Measurements from ENCODE around the gene TESPA1. TPM values are rescaled to one million over a fixed set of nuclear protein-coding genes. Genes with fewer than 3 reads are reported as not detected.
"Not testable (repeated sequence)": the region's sequence is repeated elsewhere in the genome, so short reads cannot be mapped to it uniquely, and the experiment has no call there.

The TESPA1 gene
- total RNA-seq, 1 experiment from 2014 or later, result not detected

DNA sequence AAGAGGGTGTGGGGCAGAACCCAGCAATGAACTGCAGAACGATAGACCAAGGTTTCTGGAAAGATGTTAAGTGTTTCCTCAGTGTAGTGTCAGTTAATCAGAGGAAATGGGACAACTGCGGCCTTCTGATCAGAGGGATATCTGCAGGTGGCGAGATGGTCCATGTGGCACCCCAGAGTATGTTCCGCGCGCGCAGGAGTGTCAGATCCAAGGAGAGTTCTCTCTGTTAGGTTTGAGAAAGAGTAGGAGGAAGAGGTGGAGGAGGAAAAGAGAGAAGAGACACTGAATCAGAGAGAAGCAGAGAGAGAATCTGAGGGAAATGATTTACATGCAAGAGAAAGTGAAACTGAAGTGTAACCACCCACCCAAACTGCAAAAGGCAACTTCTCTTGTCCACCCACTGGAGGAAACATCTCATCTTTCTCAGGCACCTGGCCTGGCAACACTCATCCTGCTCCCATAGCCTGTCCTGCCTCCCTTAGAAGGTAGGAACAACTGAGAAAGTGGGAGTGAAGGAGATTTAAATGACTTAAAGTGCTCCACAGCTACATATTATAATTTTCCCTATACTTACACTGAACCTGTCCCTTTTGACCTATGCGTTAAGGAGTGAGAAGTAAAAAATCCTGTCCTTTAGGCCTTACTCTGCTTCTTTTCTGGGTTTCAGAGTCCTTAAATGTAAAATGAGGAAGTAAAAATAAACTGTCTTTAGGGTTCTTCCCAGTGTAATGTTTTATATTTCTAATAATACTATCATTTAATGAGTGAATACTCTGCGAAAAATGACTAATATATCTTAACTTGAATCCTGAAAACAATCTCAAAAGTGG, 6.8 kb upstream of the TESPA1 start:
- Histone ChIP-seq H3K36me3 (no peaks in the 10 kb centered on the region), H3K9me3 (no peaks in the 10 kb centered on the region), H3K4me3 (no peak overlapping the region), H3K27me3 (no peaks in the 10 kb centered on the region)
- no peak for DNase-seq

DNA sequence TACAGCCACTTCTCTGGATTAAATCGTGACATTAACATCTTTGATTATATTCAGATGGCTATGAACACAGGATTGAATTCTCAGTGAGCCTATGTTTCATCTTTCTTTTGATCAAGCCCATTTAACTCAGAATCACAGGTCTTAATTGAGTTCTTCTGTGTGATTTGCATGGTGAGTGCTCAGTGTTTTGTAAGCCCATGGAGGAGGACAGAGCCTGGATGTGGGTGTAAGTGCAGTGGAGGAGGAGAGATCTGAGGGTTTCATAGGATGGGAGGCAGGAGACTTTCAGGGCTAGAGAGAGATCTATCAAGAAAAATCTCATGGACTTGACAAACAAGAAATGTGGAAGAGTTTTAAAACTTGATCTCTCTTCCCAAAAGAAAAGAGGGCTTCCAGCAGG, 5.3 kb upstream of the TESPA1 start:
- Histone ChIP-seq H3K4me3 (no peak overlapping the region), H3K36me3 (no peaks in the 10 kb centered on the region), H3K27me3 (no peaks in the 10 kb centered on the region), H3K9me3 (no peaks in the 10 kb centered on the region)
- DNase-seq, result no peak

DNA sequence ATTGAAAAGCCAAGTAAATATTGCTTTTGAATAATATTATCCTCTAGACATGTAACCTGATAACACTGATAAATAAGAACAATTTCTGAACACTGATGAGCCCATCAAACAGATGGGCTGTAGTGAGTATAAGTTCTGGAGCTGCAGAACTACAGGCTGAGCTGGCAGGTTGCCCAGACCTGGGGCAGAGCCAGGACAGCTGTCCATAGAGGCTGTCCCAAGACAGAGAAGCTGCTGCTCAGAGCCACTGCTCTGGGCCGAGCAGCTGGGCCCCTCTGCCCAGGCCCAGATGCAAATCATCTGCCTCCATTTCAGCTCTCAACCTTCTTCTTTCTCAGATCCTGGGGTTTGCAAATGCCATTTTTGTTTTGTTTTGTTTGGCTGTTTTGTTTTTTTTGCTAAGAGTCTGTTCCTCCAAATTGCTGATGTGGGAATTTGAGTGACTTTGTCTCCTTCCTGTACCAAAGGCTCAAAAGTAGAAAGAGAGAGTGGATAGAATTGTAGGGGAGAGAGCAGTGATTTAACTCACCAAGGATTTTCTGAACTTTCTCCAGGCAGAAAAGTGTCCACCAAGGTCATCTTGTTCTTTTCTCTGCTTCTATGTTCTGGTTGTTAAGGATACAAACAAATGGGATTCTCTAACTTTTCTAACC, 4.0 kb upstream of the TESPA1 start:
- Histone ChIP-seq H3K36me3 (no peaks in the 10 kb centered on the region), H3K27me3 (no peaks in the 10 kb centered on the region), H3K9me3 (no peaks in the 10 kb centered on the region), H3K4me3 (no peak overlapping the region)
- peak; percentile 41 for DNase-seq

DNA sequence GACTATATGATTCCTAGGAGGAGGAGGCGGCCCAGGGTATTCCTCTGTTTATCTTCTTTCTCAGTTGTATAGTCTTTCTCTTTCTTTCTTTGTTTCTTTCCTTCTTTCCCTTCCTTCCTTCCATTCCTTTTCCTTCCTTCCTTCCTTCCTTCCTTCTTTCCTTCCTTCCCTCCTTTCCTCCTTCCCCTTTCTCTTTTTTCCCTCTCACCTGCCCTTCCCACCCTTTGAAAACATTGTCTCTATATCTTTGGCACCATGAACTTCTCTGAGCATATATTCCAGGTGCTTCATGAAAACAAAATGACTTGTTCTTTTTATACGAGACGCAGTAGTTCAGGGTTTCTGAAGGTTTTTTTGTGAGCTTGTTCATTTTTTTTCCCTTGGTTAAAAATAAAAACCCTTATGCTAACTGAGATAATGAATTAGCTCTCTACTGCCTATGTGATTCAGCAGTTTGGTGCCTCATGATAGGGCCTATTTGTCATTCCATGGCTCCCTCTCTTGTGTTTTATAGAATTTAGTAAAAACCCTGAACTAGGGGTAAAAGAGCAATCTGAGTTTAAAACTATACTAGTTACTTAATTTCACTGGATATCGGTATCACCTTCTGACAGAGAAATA, 3.2 kb upstream of the TESPA1 start:
- H3K27me3 ChIP-seq, result no peaks in the 10 kb centered on the region
- no peaks in the 10 kb centered on the region for H3K9me3 ChIP-seq
- no peaks in the 10 kb centered on the region for H3K36me3 ChIP-seq
- H3K4me3 ChIP-seq, result no peak overlapping the region
- no peak for DNase-seq

DNA sequence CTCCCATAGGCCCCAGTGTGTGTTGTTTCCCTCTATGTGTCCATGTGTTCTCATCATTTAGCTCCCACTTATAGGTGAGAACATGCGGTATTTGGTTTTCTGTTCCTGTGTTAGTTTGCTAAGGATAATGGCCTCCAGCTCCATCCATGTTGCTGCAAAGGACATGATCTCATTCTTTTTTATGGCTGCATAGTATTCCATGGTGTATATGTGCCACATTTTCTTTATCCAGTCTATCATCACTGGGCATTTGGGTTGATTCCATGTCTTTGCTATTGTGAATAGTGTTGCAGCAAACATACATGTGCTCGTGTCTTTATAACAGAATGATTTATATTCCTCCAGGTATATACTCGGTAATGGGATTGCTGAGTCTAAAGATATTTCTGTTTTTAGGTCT, 2.2 kb upstream of the TESPA1 start:
- not testable (repeated sequence) for H3K36me3 ChIP-seq, H3K9me3 ChIP-seq, DNase-seq, H3K4me3 ChIP-seq, H3K27me3 ChIP-seq

DNA sequence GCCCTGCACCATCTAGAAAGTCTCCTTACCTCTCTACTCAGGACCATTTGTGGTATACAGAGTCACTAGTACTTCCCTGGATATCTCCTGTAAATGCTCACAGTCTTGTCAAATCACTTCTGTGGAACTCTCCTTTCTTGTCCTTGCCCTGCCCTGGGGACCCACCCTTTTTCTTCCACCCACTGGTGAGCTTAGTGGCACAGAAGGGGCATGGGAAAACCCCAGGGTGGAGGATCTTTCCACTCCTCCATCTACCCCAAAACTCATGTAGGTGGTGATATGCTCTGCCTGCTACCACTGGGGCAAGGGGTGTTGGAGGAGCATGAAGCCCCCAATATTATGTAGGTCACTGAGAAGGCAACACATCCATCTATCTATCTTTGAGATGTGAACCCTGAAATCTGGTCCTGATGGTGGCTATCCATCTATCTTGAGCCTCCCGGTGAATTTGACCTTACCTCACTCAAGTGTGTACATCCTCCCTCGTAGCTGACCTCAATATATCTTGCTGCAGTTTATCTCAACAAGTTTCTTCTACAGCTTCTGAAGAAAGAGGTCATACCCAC, 943 bp downstream of the TESPA1 start:
- no peaks in the 10 kb centered on the region for H3K36me3 ChIP-seq
- no peaks in the 10 kb centered on the region for H3K9me3 ChIP-seq
- H3K27me3 ChIP-seq, result no peaks in the 10 kb centered on the region
- H3K4me3 ChIP-seq, result no peak overlapping the region
- no peak for DNase-seq

DNA sequence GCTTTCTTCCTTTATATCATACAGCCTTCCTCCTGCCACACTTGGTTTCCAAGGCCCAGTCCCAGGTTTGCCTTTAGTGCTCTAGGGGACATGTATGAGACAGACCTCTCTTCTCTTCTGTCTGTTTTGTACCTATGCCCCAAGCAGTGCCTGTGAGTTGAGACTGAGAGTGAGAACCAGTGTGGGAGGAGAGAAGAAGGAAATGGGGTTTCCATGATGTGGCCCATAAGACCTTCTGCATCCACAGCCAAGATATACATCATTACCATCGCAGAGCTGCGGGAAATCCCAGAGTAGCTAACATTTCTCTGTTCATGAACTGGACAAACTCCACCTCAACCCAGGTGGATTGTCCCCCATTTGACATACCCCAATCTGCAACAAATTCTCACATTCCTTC, 2.8 kb downstream of the TESPA1 start:
- DNase-seq, result no peak

DNA sequence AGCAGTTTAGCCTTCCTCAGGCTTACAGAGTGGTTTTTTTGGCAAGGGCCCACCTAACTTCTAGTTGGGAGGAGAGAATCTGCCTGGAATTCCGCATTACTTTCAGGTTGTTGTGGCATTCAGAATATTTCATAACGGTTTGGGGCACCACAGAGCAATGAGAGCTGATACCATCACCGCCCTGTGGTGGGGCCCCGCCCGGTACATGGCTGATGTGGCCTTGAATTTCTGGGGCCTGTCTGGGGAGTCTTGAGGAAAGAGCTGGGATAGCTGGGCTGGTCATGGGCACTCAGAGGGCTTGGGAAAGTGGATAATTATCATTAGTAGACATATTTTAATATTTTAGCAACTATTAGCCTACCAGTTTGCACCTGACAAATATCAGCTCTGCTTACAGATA, 4.2 kb downstream of the TESPA1 start:
- H3K9me3 ChIP-seq, result no peaks in the 10 kb centered on the region
- H3K4me3 ChIP-seq, result no peak overlapping the region
- no peaks in the 10 kb centered on the region for H3K27me3 ChIP-seq
- no peaks in the 10 kb centered on the region for H3K36me3 ChIP-seq
- no peak for DNase-seq

More for the DNA sequence above, 2.8 kb downstream of the TESPA1 start:
- Histone ChIP-seq H3K36me3 (no peaks in the 10 kb centered on the region), H3K27me3 (no peaks in the 10 kb centered on the region), H3K9me3 (no peaks in the 10 kb centered on the region), H3K4me3 (no peak overlapping the region)

DNA sequence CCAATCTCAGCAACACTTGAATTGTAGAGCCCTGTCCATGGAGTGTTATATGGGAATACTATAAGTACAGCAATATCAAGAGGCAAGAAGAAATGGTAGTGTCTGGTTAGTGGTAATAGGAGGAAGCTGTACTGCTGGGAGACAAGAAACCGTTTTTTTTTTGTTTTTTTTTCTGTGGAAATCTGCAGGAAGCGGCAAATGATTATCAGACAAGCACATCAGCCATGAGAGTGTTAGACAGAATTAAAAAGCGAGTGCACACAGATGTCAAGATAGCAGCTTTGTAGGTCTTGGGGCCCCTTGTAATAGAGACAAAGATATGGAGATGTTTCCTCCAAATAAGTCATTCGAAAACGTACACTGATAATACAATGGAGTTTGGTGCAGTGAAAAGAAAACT, 6.7 kb downstream of the TESPA1 start:
- Histone ChIP-seq H3K36me3 (no peaks in the 10 kb centered on the region), H3K27me3 (no peaks in the 10 kb centered on the region), H3K9me3 (no peaks in the 10 kb centered on the region), H3K4me3 (no peak overlapping the region)
- DNase-seq, result no peak

DNA sequence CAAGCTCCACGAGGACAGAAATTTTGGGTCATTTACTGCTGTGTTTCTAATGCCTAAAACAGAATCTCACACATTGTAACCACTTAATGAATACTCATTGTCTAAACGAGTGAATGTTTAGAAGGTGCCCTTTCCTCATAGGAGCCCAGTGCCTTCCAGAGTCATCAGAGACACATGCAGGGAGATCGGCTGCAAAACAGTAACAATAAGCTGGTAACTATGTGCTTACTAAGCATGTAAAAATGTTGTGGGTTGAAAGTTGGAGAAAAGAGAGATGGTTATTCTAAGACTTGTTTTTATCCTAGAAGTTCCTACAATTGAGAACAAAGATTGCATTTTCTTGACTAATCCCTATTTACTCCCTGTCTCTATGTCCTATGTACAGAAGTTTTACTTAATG, 7.4 kb downstream of the TESPA1 start:
- Histone ChIP-seq H3K36me3 (no peaks in the 10 kb centered on the region), H3K4me3 (no peak overlapping the region), H3K27me3 (no peaks in the 10 kb centered on the region), H3K9me3 (no peaks in the 10 kb centered on the region)
- DNase-seq, result peak; percentile 21

DNA sequence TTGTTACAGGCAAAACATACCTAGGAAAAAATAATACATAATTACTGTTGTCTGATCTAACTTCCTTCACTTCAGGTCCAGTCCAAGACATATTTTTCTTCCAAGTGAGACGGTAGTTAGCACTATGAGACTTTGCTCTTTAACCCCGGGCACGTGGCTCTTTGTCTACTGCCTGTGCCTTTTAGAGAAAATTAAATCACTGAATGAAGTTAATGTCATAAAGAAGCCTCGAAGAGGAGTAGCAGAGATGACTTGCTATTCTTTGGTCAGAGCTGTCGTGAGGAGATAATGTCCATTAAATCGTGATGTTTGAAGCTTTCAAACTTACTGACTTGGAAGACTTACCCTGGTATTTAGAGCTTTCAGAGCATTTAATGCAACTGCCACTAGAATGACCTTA, 8.7 kb downstream of the TESPA1 start:
- no peak for DNase-seq
- Histone ChIP-seq H3K4me3 (no peak overlapping the region), H3K36me3 (no peaks in the 10 kb centered on the region), H3K9me3 (no peaks in the 10 kb centered on the region), H3K27me3 (no peaks in the 10 kb centered on the region; the same call in 1 of the 2 replicates)

DNA sequence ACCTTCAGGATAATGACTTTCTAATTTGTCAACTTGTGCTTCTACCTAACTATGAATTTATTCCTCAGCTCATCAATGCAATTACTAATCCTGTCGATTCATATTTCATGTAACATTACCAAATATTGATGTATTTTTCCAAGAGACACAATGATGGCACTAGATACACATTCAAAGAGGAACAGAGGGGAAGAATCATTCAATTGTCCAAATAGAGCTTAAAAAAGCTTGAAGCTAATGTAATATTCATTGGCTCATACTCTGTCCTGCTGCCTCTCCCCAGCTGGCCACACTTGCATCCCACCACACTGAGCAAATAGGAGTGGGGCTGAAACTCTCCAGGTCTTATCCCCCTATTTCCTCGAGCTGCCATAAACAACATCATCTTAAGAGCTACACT, 9.3 kb downstream of the TESPA1 start:
- Histone ChIP-seq H3K27me3 (peaks cover 3% of the 10 kb centered on the region; the same call in 1 of the 2 replicates), H3K36me3 (no peaks in the 10 kb centered on the region), H3K4me3 (no peak overlapping the region), H3K9me3 (no peaks in the 10 kb centered on the region)
- DNase-seq, result no peak

DNA sequence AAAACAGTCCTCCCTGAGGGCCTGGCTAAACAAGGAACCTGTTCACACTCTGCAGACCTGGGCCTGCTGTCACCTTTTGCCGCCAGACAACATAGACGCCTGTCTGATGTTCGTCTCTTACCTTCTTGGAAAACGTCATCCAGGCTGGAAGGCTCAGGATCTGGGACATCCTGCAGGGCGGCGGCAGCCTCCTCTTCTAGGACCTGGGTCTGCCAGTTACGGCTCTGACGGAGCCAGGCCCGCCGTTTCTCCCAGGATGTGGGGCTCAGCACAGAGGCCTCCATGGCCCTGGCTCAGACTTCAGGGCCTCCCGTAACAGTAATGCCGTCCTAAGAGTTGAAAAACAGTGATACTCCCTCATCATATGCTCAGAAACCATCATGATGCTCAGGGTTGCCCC, 10.3 kb downstream of the TESPA1 start:
- no peak for DNase-seq
- Histone ChIP-seq H3K36me3 (no peaks in the 10 kb centered on the region), H3K27me3 (peaks cover 3% of the 10 kb centered on the region; the same call in 1 of the 2 replicates), H3K4me3 (no peak overlapping the region), H3K9me3 (no peaks in the 10 kb centered on the region)

DNA sequence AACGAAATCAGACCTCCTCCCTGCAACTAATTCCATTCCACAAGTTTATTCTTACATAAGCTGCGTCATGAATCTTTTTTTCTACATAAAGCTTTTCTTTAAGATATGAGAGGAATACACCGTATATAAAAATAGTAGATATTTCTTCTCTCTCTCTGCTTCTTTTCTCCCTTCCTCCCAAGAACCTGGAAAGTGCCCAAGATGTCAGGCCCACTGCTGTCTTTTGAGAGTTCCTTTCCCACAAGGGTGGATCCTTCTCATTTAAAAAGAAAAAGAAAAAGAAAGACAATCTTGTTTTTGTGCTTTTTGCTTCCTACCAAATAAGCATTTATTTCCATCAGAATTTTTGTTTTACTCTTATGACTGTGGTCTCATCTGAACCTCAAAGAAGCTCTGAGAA, 11.0 kb downstream of the TESPA1 start:
- no peaks in the 10 kb centered on the region for H3K9me3 ChIP-seq
- no peaks in the 10 kb centered on the region for H3K36me3 ChIP-seq
- no peak for DNase-seq
- no peak overlapping the region for H3K4me3 ChIP-seq
- H3K27me3 ChIP-seq, result peaks cover 3% of the 10 kb centered on the region; the same call in 1 of the 2 replicates

DNA sequence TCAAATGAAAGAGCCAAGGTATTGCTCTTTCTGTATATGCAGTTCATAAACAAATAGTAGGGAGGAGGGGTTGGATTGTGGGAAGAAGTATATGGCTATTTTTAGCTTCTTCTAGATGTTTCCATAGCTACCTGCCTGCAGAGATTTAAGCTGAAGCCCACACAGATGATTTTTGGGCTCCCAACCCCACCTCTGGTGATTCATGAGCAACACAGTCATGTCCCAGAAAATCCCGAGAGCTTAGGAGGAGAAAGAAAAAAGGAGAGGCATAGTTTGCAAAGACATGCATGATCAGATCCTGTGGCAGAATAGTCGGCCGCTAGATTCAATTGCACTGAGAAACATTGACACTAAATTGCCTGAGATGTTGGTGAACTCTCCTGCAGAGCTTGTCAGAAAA, 13.8 kb downstream of the TESPA1 start:
- peaks cover 3% of the 10 kb centered on the region; the same call in 1 of the 2 replicates for H3K27me3 ChIP-seq
- no peaks in the 10 kb centered on the region for H3K36me3 ChIP-seq
- H3K4me3 ChIP-seq, result no peak overlapping the region
- no peaks in the 10 kb centered on the region for H3K9me3 ChIP-seq
- DNase-seq, result no peak

DNA sequence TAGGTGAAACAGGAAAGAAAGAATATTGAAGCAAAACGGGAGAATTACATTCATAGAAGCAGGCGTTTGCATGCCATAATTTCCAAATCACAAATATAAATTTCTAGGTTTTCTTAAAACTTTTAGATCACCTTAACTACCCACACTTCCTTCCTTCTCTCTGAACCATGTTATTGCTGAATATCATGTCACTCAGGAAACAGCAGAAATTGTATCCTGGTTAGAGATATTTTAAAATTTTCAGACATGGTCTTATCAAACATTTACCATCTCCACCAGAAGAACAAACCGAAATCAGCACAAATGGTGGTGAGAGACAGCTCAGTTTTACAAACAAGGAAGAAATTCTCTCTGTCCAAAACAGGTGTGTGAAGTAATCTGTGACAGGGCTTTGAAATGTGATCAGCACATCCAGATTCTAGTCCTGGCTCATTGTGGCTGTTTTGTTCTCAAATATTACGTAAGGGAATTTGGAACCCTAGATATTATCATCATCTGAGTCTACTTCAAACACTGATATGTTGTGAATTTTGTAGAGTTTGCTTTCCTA, 16.3 kb downstream of the TESPA1 start:
- H3K9me3 ChIP-seq, result no peaks in the 10 kb centered on the region
- DNase-seq, result no peak
- no peak overlapping the region for H3K4me3 ChIP-seq
- H3K27me3 ChIP-seq, result peaks cover 12% of the 10 kb centered on the region
- no peaks in the 10 kb centered on the region for H3K36me3 ChIP-seq

DNA sequence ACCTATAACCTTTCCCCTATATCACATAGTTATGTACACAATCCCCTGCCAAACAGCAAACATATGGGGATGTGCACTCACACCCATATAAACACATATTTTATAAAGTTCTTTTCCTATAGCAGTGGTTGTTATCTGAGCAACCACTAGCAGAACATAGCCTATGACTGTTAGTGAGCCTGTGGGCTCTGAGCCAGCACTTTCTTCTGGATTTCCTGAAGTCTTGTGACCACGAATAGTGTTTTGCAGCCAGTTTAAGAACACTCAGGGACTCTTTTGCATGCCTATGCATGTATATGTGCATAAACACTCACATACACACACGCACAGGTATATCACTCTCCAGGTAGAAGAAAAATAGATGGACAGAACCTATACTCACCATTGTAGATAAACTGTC, 17.1 kb downstream of the TESPA1 start:
- H3K27me3 ChIP-seq, result peaks cover 12% of the 10 kb centered on the region
- no peaks in the 10 kb centered on the region for H3K36me3 ChIP-seq
- H3K4me3 ChIP-seq, result no peak overlapping the region
- no peak for DNase-seq
- no peaks in the 10 kb centered on the region for H3K9me3 ChIP-seq
